GM12878 (cell line): ENCODE results near the gene SYNDIG1. TPM values are rescaled to one million over a fixed set of nuclear protein-coding genes. Genes with fewer than 3 reads are reported as not detected.

Experiments used
- ATAC-seq: fragments of 200-7000 bp; cut with Tn5 transposase; 3 replicates; pipeline ENCODE4 v1.9.1; 2020; ENCODE audit warnings: mild to moderate bottlenecking, moderate library complexity
- BruUV-seq: library from RNA; stranded (reverse); fragments of 400-500 nt; replicated peaks from 2 replicates; lab custom pipeline; 2021; lab: Mats Ljungman, UMichigan
- CTCF ChIA-PET: fragments of 300-600 bp; sonication (Branson Sonifier 250); formaldehyde crosslinking; extraction: SDS; loops from one replicate; lab custom pipeline; 2021; ENCODE audit warnings: inconsistent platforms; lab: Yijun Ruan, JAX
- POLR2A ChIA-PET: fragments of 350-600 bp; formaldehyde crosslinking; extraction: SDS; loops from one replicate; lab custom pipeline; 2021; ENCODE audit warnings: inconsistent platforms; lab: Charles Lee
- RAD21 ChIA-PET: fragments of 300-600 bp; sonication (Branson Sonifier 250); formaldehyde crosslinking; loops from one replicate; lab custom pipeline; 2023; ENCODE audit warnings: antibody characterized with exemption; ENCODE audit not compliant: unreplicated experiment; lab: Charles Lee
- SMC1A ChIA-PET: fragments of 300-600 bp; sonication (Branson Sonifier 250); formaldehyde crosslinking; loops from one replicate; lab custom pipeline; 2023; ENCODE audit not compliant: unreplicated experiment, uncharacterized antibody; lab: Charles Lee
- DNase-seq: peaks from one replicate; pipeline ENCODE4 v3.0.0-alpha.2; 2011; ENCODE audit warnings: low read depth, low spot score
- FAIRE-seq: peaks from 3 replicates; lab custom pipeline; 2011; peaks lifted over from hg19 to GRCh38; lab: Jason Lieb, UNC
- H2AFZ ChIP-seq: 2 replicates; pipeline ENCODE4 v1.6.0; 2011; ENCODE audit warnings: low read depth, low read length, control low read depth; ENCODE audit not compliant: control insufficient read depth
- H3K27ac ChIP-seq: 2 replicates; pipeline ENCODE4 v1.5.1; 2011; ENCODE audit warnings: control low read depth; ENCODE audit not compliant: control insufficient read depth, insufficient read depth
- H3K27me3 ChIP-seq, 2 experiments: replicated peaks in 1 of 2; 2 replicates each; pipeline versions ENCODE4 v1.6.0 to v1.6.1; 2011; ENCODE audit warnings: low read length in 1 of 2; ENCODE audit not compliant: control insufficient read depth in 2 of 2, insufficient read depth in 2 of 2
- H3K36me3 ChIP-seq, 2 experiments: 2 replicates each; pipeline ENCODE4 v1.5.1; 2011; ENCODE audit warnings: low read length in 1 of 2; ENCODE audit not compliant: control insufficient read depth in 2 of 2, insufficient read depth in 2 of 2
- H3K4me1 ChIP-seq: 2 replicates; pipeline ENCODE4 v1.6.1; 2011; ENCODE audit warnings: mild to moderate bottlenecking, low read length, moderate library complexity, mixed read lengths; ENCODE audit not compliant: control insufficient read depth, insufficient read depth
- H3K4me2 ChIP-seq: 2 replicates; pipeline ENCODE4 v1.6.0; 2011; ENCODE audit warnings: control low read depth; ENCODE audit not compliant: control insufficient read depth, insufficient read depth
- H3K4me3 ChIP-seq: fragments of 200-600 bp; sonication (generic); 2 replicates; pipeline ENCODE4 v1.5.1; 2016
- H3K79me2 ChIP-seq: 2 replicates; pipeline ENCODE4 v1.6.0; 2011; ENCODE audit warnings: low read length; ENCODE audit not compliant: control insufficient read depth, insufficient read depth
- H3K9ac ChIP-seq: 2 replicates; pipeline ENCODE4 v1.8.0; 2011; ENCODE audit warnings: low read length, control low read depth, mixed read lengths; ENCODE audit not compliant: control insufficient read depth, insufficient read depth
- H3K9me3 ChIP-seq: replicated peaks from 3 replicates; pipeline ENCODE4 v1.5.1; 2011; ENCODE audit warnings: mild to moderate bottlenecking, low read length; ENCODE audit not compliant: control insufficient read depth, insufficient read depth
- H4K20me1 ChIP-seq: 2 replicates; pipeline ENCODE4 v1.6.0; 2011; ENCODE audit not compliant: control insufficient read depth, insufficient read depth
- ATF2 ChIP-seq: IDR thresholded peaks from 2 replicates; pipeline ENCODE4 v1.6.1; 2012; ENCODE audit warnings: low read length, inconsistent platforms
- BRCA1 ChIP-seq: IDR thresholded peaks from 2 replicates; pipeline ENCODE4 v1.6.1; 2011; ENCODE audit warnings: low read depth, low read length, improper control_type of control experiment
- CHD4 ChIP-seq: fragments of 200-600 bp; sonication (generic); IDR thresholded peaks from 2 replicates; pipeline ENCODE4 v1.6.1; 2016; ENCODE audit warnings: mild to moderate bottlenecking
- CREM ChIP-seq: IDR thresholded peaks from 2 replicates; pipeline ENCODE4 v1.6.1; 2014; ENCODE audit warnings: antibody characterized with exemption, low read depth
- EGR1 ChIP-seq, 2 experiments: IDR thresholded peaks; 1 replicate in 1 of 2; 2 replicates in 1 of 2; pipeline ENCODE4 v1.6.1; 2011 to 2012; ENCODE audit warnings: low read depth in 2 of 2, low read length in 2 of 2, borderline replicate concordance in 1 of 2, mild to moderate bottlenecking in 1 of 2, moderate library complexity in 1 of 2
- IKZF1 ChIP-seq: fragments of 450-650 bp; conservative IDR thresholded peaks from 2 replicates; pipeline ENCODE4 v1.6.1; 2017; ENCODE audit warnings: antibody characterized with exemption, mild to moderate bottlenecking
- MYC ChIP-seq: IDR thresholded peaks from 2 replicates; pipeline ENCODE4 v1.6.1; 2011; ENCODE audit warnings: mild to moderate bottlenecking, low read length, moderate library complexity, inconsistent platforms; ENCODE audit not compliant: insufficient read depth, insufficient replicate concordance, insufficient read length, severe bottlenecking
- TCF3 ChIP-seq: IDR thresholded peaks from 2 replicates; pipeline ENCODE4 v1.6.1; 2012; ENCODE audit warnings: low read depth, mild to moderate bottlenecking, low read length, borderline replicate concordance; ENCODE audit not compliant: insufficient read depth
- ZSCAN29 ChIP-seq: fragments of 450-650 bp; IDR thresholded peaks from 2 replicates; pipeline ENCODE4 v1.6.1; 2017; ENCODE audit warnings: mild to moderate bottlenecking, moderate library complexity
- WGBS: methylation state at CpG from one replicate; pipeline ENCODE4 v1.1.6; 2016; ENCODE audit warnings: low lambda C conversion rate; ENCODE audit not compliant: insufficient replicate concordance, insufficient coverage; ENCODE audit errors: missing lambda C conversion rate; 5-methylcytosine and 5-hydroxymethylcytosine counted together
- in situ Hi-C: fragments of 300-500 bp; cut with MboI; formaldehyde crosslinking; loops from 9 replicates; pipeline ENCODE4 v1.14.3; 2018; ENCODE audit warnings: mixed read lengths
- intact Hi-C: fragments of 100-400 bp; cut with micrococcal nuclease; formaldehyde crosslinking; loops from one replicate; pipeline ENCODE4 v1.14.2; 2022; ENCODE audit not compliant: unreplicated experiment
- polyA plus RNA-seq, 11 experiments: library from polyadenylated mRNA; depleted of rRNA in 4 of 11; unstranded in 6 of 11; stranded (reverse) in 5 of 11; fragments of >200 nt; fragmentation: Nextera tagmentation in 4 of 11; fragmentation: Illumina TruSeq in 1 of 11; extraction: Ambion mirVana in 4 of 11; extraction: Trizol in 1 of 11; gene quantifications; 1 replicate in 1 of 11; 2 replicates in 10 of 11; pipeline versions ENCODE4 v1.2.1 to v1.2.3, GENCODE V29; 2011 to 2016; ENCODE audit warnings: inconsistent platforms in 2 of 11, missing spikeins in 2 of 11, low read depth in 1 of 11
- total RNA-seq, 4 experiments: library from RNA; depleted of rRNA in 3 of 4; stranded (reverse); fragments of >200 nt in 3 of 4; fragmentation: Illumina TruSeq in 1 of 4; extraction: Trizol in 1 of 4; gene quantifications; 2 replicates each; pipeline versions ENCODE4 v1.2.1 to v1.2.3, GENCODE V29; 2013 to 2021
- TF ChIP-seq, protein P1 (sequence below): IDR thresholded peaks from 2 replicates; pipeline ENCODE4 v1.6.1; 2011; ENCODE audit warnings: borderline replicate concordance, low read depth, mild to moderate bottlenecking, moderate library complexity, low read length; ENCODE audit not compliant: insufficient read depth, poor library complexity, severe bottlenecking

The SYNDIG1 gene
- total and polyA plus RNA-seq, 10 of the 15 experiments (the other 5 are each of a cell fraction or from before 2014, with no cell fraction given): not detected

DNA sequence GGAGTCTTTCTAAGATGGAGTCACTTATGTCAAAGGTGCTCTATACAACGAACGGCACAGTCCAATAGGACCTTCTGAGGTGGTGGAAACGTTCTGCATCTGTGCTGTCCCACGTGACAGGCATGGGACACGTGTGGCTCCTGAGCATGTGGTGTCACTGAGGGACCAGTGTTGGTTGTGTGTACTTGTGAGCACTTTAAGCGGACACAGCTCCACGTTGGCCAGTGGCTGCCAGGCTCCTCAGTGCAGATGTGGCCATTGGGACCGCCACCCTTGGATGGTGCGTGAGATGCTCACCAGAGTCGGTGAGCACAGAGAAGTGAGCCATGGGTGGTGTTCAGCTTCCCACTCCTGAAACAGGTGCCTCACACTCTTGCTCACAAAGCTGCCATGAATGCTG is 110.0 kb downstream of the SYNDIG1 start (continued):
- no peak for TF ChIP-seq TCF3
- TF ChIP-seq, protein P1, sequence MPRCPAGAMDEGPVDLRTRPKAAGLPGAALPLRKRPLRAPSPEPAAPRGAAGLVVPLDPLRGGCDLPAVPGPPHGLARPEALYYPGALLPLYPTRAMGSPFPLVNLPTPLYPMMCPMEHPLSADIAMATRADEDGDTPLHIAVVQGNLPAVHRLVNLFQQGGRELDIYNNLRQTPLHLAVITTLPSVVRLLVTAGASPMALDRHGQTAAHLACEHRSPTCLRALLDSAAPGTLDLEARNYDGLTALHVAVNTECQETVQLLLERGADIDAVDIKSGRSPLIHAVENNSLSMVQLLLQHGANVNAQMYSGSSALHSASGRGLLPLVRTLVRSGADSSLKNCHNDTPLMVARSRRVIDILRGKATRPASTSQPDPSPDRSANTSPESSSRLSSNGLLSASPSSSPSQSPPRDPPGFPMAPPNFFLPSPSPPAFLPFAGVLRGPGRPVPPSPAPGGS: no peak

GRCh38 chr20:24580006-24580405 is 110.6 kb downstream of the SYNDIG1 start:
- Histone ChIP-seq H3K27ac (no peak overlapping the region), H4K20me1 (no peaks in the 10 kb centered on the region), H3K9me3 (no peaks in the 10 kb centered on the region), H2AFZ (no peak overlapping the region), H3K36me3 (no peaks in the 10 kb centered on the region), H3K27me3 (no peaks in the 10 kb centered on the region), H3K4me1 (no peaks in the 10 kb centered on the region), H3K4me3 (no peak overlapping the region), H3K4me2 (no peak overlapping the region), H3K79me2 (no peaks in the 10 kb centered on the region), H3K9ac (no peak overlapping the region)
- no TSS peak for BruUV-seq
- ChIA-PET RAD21 (no interaction called here), SMC1A (interaction anchor here (1.1 kb wide), 1 partner anchor 29 kb away, joined by 3 read pairs; no protein-coding TSS in a partner anchor), POLR2A (no interaction called here), CTCF (no interaction called here)
- 57% methylated on average over 6 of the region's 8 CpGs for WGBS
- FAIRE-seq (no peak), ATAC-seq (no peak), DNase-seq (no peak)
- in situ Hi-C loops: no loop called here
- intact Hi-C loops: no loop called here
- TF ChIP-seq EGR1 (IDR thresholded peaks at IDR 0.05; ENCODE audit: borderline replicate concordance in 1 of 2, low read depth in 2 of 2, low read length in 2 of 2) (no peak), IKZF1 (no peak), ZSCAN29 (no peak), ATF2 (no peak), CHD4 (no peak), MYC (no peak), BRCA1 (no peak), CREM (no peak)
